HEK293 (cell line): ENCODE measurements around the gene PHF12.

ENCODE experiments used
- CTCF ChIA-PET: fragments of 350-600 bp; formaldehyde crosslinking; extraction: SDS; loops from one replicate; lab custom pipeline; 2021; ENCODE audit warnings: antibody characterized with exemption; lab: Yijun Ruan, JAX
- POLR2A ChIA-PET: fragments of 300-600 bp; formaldehyde crosslinking; extraction: SDS; loops from one replicate; lab custom pipeline; 2020; ENCODE audit warnings: antibody characterized with exemption, inconsistent platforms; lab: Yijun Ruan, JAX
- H3K27ac ChIP-seq: fragments of 200-500 bp; sonication (Bioruptor generic); 2 replicates; pipeline ENCODE4 v1.5.1; 2014; ENCODE audit warnings: low read depth, low read length, control low read depth, inconsistent platforms; ENCODE audit errors: extremely low read depth
- H3K36me3 ChIP-seq, 2 experiments: fragments of 200-500 bp in 1 of 2; sonication (Bioruptor generic) in 1 of 2; 1 replicate in 1 of 2; 2 replicates in 1 of 2; pipeline ENCODE4 v1.5.1; 2014 to 2017; ENCODE audit warnings: inconsistent platforms in 2 of 2, low read length in 2 of 2; ENCODE audit not compliant: control insufficient read depth in 2 of 2, insufficient read depth in 1 of 2
- H3K4me1 ChIP-seq: fragments of 200-500 bp; sonication (Bioruptor generic); 2 replicates; pipeline ENCODE4 v1.5.1; 2014; ENCODE audit warnings: mild to moderate bottlenecking, low read length, inconsistent platforms; ENCODE audit not compliant: control insufficient read depth, insufficient read depth
- H3K4me3 ChIP-seq: 2 replicates; pipeline ENCODE4 v1.5.1; 2011; ENCODE audit warnings: low read depth, mild to moderate bottlenecking, control low read depth, low read length, moderate library complexity
- H3K9me3 ChIP-seq: fragments of 200-500 bp; sonication (Bioruptor generic); 2 replicates; pipeline ENCODE4 v1.5.1; 2014; ENCODE audit warnings: low read depth, low read length, inconsistent platforms; ENCODE audit not compliant: control insufficient read depth, insufficient read depth
- GFI1B ChIP-seq: fragments of 450-650 bp; formaldehyde crosslinking; IDR thresholded peaks from 2 replicates; pipeline ENCODE4 v1.5.1; 2016; ENCODE audit warnings: missing biosample characterization, missing genetic modification characterization
- KLF1 ChIP-seq: fragments of 450-650 bp; formaldehyde crosslinking; IDR thresholded peaks from 2 replicates; pipeline ENCODE4 v1.5.1; 2016; ENCODE audit warnings: missing biosample characterization, missing genetic modification characterization
- KLF7 ChIP-seq: fragments of 450-650 bp; formaldehyde crosslinking; IDR thresholded peaks from 2 replicates; pipeline ENCODE4 v1.5.1; 2016; ENCODE audit warnings: missing biosample characterization, missing genetic modification characterization, borderline replicate concordance
- PRDM10 ChIP-seq: fragments of 450-650 bp; formaldehyde crosslinking; IDR thresholded peaks from 2 replicates; pipeline ENCODE4 v1.5.1; 2016; ENCODE audit warnings: missing biosample characterization, missing genetic modification characterization
- REST ChIP-seq: fragments of 450-650 bp; formaldehyde crosslinking; IDR thresholded peaks from 2 replicates; pipeline ENCODE4 v1.5.1; 2016; ENCODE audit warnings: missing biosample characterization, missing genetic modification characterization
- SCRT2 ChIP-seq: fragments of 450-650 bp; formaldehyde crosslinking; IDR thresholded peaks from 2 replicates; pipeline ENCODE4 v1.5.1; 2016; ENCODE audit warnings: missing biosample characterization, missing genetic modification characterization
- ZBTB20 ChIP-seq: fragments of 450-650 bp; formaldehyde crosslinking; IDR thresholded peaks from 2 replicates; pipeline ENCODE4 v1.5.1; 2016; ENCODE audit warnings: missing biosample characterization, missing genetic modification characterization
- ZNF146 ChIP-seq: fragments of 450-650 bp; formaldehyde crosslinking; IDR thresholded peaks from 2 replicates; pipeline ENCODE4 v1.5.1; 2016; ENCODE audit warnings: missing biosample characterization, missing genetic modification characterization
- ZNF175 ChIP-seq: fragments of 450-650 bp; formaldehyde crosslinking; IDR thresholded peaks from 2 replicates; pipeline ENCODE4 v1.5.1; 2016; ENCODE audit warnings: missing biosample characterization, missing genetic modification characterization
- ZNF184 ChIP-seq: fragments of 450-650 bp; IDR thresholded peaks from 2 replicates; pipeline ENCODE4 v1.5.1; 2018; ENCODE audit warnings: missing biosample characterization, mild to moderate bottlenecking, missing genetic modification characterization
- ZNF211 ChIP-seq: fragments of 450-650 bp; formaldehyde crosslinking; IDR thresholded peaks from 2 replicates; pipeline ENCODE4 v1.5.1; 2016; ENCODE audit warnings: low read depth, missing biosample characterization, missing genetic modification characterization
- ZNF223 ChIP-seq: fragments of 450-650 bp; formaldehyde crosslinking; IDR thresholded peaks from 2 replicates; pipeline ENCODE4 v1.5.1; 2016; ENCODE audit warnings: missing biosample characterization, missing genetic modification characterization
- ZNF23 ChIP-seq: fragments of 450-650 bp; formaldehyde crosslinking; IDR thresholded peaks from 2 replicates; pipeline ENCODE4 v1.5.1; 2016; ENCODE audit warnings: missing biosample characterization, missing genetic modification characterization, borderline replicate concordance
- ZNF571 ChIP-seq: fragments of 450-650 bp; formaldehyde crosslinking; IDR thresholded peaks from 2 replicates; pipeline ENCODE4 v1.5.0; 2017; ENCODE audit warnings: missing biosample characterization, missing genetic modification characterization
- ZNF626 ChIP-seq: fragments of 450-650 bp; sonication (Bioruptor Pico); formaldehyde crosslinking; IDR thresholded peaks from 2 replicates; pipeline ENCODE4 v1.5.1; 2018; ENCODE audit warnings: missing biosample characterization, missing genetic modification characterization, inconsistent platforms
- ZNF658 ChIP-seq: fragments of 450-650 bp; formaldehyde crosslinking; IDR thresholded peaks from 2 replicates; pipeline ENCODE4; 2016; ENCODE audit warnings: missing biosample characterization, missing genetic modification characterization
- ZNF692 ChIP-seq: fragments of 450-650 bp; formaldehyde crosslinking; IDR thresholded peaks from 2 replicates; pipeline ENCODE4 v1.5.1; 2016; ENCODE audit warnings: missing biosample characterization, missing genetic modification characterization
- ZSCAN5A ChIP-seq: fragments of 450-650 bp; formaldehyde crosslinking; IDR thresholded peaks from 2 replicates; pipeline ENCODE4 v1.5.1; 2016; ENCODE audit warnings: missing biosample characterization, missing genetic modification characterization

The PHF12 gene

GRCh38 chr17:28967221-28968135 lies 16.2 kb upstream of the PHF12 start:
- H3K36me3 ChIP-seq, result no peaks in the 10 kb centered on the region
- POLR2A ChIA-PET, result no interaction called here
- H3K27ac ChIP-seq, result no peak overlapping the region
- TF ChIP-seq ZNF211 (tag by site-specific recombination) (no peak), ZNF184 (tag by site-specific recombination) (no peak), ZNF658 (tag by site-specific recombination) (no peak), ZNF23 (tag by site-specific recombination) (no peak), ZNF146 (tag by site-specific recombination) (no peak), REST (tag by site-specific recombination) (no peak), ZNF692 (tag by site-specific recombination) (no peak), KLF1 (no peak), ZNF571 (tag by site-specific recombination) (no peak)
- H3K4me3 ChIP-seq, result no peak overlapping the region
- H3K9me3 ChIP-seq, result no peaks in the 10 kb centered on the region
- H3K4me1 ChIP-seq, result no peaks in the 10 kb centered on the region
- CTCF ChIA-PET, result interaction anchor here (0.6 to 7.7 kb wide), 8 partner anchors 14 to 252 kb away, joined by 5 to 119 read pairs (median 8); no protein-coding TSS in a partner anchor

GRCh38 chr17:28963841-28964240 lies 12.5 kb upstream of the PHF12 start:
- no peaks in the 10 kb centered on the region for H3K4me1 ChIP-seq
- no peak for TF ChIP-seq GFI1B (tag by site-specific recombination)
- TF ChIP-seq KLF7 (tag by site-specific recombination), result no peak
- TF ChIP-seq ZBTB20 (tag by site-specific recombination), result no peak
- TF ChIP-seq SCRT2, result no peak
- no peak for TF ChIP-seq PRDM10
- TF ChIP-seq ZNF175 (tag by site-specific recombination), result no peak
- no peak for TF ChIP-seq ZNF223 (tag by site-specific recombination)
- no peak for TF ChIP-seq ZSCAN5A (tag by site-specific recombination)
- TF ChIP-seq ZNF626 (tag by site-specific recombination), result no peak

More at GRCh38 chr17:28963841-28964240, 12.5 kb upstream of the PHF12 start:
- no peaks in the 10 kb centered on the region for H3K9me3 ChIP-seq
- no peak overlapping the region for H3K4me3 ChIP-seq
- ChIA-PET POLR2A (interaction anchor here (0.6 to 1.2 kb wide), 3 partner anchors 12 to 329 kb away, joined by 4 to 5 read pairs (median 5); partner anchors contain the start of gene PHF12), CTCF (interaction anchor here (0.6 to 18.9 kb wide), 18 partner anchors 10 to 1377 kb away, joined by 3 to 680 read pairs (median 6); partner anchors contain the start of genes PHF12 and TLCD1)
- no peak overlapping the region for H3K27ac ChIP-seq
- H3K36me3 ChIP-seq, result no peaks in the 10 kb centered on the region
